Amniotic stem cell (primary cell): Measurements from ENCODE around the gene ACTR1A.
A peak's percentile ranks its signal among the peaks of the same experiment; 100 is the strongest.
"Not testable (repeated sequence)": the region's sequence is repeated elsewhere in the genome, so short reads cannot be mapped to it uniquely, and the experiment has no call there.

Experiments
- DNase-seq: peaks from one replicate; lab custom pipeline; 2025; lab: John Stamatoyannopoulos, UW

Gene ACTR1A

DNA sequence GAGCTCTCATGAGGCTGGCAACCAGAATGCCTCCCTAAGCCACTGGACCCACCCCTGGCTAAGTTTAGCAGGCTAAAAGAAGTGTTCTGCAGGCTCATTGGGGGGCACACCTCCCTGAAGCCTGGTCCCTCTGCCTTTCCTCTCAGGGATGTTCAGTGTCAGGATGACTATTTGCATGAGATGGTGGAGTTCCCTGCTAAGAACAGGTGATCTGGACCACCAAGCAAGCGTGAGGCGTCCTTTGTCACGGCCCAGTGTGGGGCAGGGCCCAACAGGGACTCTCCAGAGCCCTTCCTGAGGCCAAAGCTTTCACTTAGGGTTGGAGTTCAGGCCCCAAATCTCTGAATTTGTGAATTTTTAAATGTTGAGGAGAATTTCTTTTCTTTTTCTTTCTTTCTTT lies 13.2 kb upstream of the ACTR1A start:
- DNase-seq: no peak

DNA sequence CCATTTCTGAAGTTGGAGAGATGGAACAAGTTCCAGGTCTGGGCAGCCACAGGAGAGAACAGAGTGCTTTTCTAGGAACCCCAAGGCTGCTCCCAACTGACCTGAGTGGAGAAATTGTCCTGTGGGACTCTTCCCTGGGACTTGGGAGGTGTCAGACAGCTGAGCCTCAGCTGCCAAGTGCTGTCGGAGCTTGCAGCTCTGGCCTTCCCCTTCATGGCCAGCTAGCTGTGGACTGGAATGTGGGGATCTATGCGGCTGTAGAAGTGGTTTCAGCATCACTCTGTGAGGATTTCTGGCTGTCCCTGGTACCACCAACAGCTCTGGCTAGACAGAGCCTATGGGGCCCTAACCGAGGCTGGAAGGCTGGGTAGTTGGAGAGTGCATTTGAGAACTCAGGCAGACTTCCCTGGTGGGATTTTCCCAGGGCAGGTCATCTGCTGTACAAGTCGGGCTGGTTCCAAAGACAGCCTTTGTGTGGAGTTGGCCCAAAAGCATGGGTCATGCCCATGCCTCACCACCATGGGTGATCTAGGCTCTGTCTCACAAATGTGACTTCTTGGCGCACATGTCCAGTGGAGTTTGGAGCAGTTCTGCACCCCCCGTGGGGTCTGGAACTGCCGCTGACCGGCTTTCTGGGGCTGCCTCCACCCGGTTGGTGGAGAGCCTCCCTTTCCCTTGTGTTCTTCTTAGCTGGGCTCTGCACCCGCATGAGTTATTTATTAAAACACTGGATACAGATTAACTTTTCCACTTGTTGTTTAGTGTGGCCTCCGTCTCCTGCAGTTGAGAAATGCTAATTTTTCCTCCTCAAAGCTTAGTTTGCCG lies 12.2 kb upstream of the ACTR1A start:
- DNase-seq: no peak

DNA sequence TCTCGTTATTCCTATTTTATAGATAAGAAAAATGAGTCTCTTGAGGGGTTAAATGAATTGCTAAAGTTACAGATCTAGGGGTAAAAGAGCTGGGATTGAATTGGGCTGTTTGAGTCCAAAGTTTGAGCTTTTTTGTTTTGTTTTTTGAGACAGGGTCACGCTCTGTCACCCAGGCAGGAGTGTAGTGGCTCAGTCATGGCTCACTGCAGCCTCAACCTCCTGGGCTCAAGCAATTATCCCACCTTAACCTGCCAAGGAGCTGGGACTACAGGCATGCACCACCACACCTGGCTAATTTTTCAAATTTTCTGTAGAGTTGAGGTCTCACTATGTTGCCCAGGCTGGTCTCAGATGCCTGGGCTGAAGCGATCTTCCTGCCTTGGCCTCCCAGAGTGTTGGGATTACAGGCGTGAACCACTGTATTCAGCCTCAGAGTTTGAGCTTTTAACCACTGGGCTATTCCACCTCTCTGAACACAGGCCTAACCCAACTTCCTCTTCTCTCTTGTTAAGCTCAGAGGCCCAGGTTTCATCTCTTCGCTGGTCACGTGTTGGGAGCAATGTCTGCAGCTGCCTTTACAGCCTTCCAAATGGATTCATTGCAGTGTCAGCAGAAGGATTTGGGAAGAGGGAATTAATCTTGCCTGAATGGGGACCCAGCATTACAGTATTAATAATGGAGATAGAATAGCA lies 9.2 kb upstream of the ACTR1A start:
- DNase-seq: no peak

DNA sequence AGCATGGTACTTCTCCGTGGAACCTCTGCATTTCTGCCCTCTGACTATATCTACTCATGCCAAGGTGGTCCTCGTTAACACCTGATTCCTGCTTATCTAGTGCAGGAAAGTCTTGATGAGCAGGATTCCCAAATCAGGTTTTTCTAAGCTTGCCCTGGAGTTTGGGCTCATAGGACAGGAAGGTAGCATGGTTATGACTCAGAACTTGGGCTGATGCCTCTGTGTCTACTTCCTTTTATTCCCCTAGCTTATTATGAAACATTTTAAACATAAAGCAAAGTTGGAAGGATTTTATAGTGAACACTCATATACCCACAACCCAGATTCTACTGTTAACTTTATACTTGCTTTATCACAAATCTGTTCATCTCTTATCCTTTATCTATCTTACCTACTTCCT lies 6.9 kb upstream of the ACTR1A start:
- DNase-seq: no peak

DNA sequence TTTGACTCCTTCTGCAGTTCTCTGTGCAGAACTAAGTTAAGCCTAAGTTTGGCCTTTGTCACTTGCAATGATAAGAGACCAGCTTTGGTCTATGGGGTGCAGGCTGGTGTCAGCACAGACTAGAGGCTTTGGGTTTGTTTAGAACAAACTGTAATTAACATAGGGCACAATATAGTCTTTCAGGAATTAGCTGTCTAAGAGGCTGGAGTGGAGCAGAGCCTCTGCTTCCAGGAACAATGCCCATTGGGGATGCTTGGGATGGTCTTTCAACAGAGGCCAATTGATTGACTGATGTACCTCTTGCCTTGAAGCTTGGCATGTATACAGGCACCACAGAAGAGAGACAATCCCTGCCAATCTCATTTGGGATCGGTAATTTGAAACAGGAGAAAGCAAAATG lies 6.0 kb upstream of the ACTR1A start:
- DNase-seq: no peak

DNA sequence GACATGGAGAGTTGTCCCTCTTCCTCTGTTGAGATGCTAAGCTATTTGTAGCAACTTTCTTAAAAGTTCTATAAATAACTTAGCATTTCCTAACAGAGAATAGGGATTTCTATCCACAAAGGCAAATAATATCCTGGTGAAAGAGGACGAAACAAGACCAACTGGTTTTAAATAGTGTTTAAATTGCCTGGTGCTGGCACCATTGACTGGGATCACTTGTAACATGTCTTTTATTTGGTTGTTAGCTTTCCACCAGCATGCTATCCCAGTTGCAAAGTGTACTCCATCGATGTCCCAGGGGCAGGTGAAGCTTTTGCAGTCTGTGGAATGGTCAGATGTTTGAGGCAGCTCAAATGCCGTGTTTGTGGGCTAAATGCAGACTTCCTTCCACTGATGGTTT lies 5.0 kb upstream of the ACTR1A start:
- DNase-seq: no peak

DNA sequence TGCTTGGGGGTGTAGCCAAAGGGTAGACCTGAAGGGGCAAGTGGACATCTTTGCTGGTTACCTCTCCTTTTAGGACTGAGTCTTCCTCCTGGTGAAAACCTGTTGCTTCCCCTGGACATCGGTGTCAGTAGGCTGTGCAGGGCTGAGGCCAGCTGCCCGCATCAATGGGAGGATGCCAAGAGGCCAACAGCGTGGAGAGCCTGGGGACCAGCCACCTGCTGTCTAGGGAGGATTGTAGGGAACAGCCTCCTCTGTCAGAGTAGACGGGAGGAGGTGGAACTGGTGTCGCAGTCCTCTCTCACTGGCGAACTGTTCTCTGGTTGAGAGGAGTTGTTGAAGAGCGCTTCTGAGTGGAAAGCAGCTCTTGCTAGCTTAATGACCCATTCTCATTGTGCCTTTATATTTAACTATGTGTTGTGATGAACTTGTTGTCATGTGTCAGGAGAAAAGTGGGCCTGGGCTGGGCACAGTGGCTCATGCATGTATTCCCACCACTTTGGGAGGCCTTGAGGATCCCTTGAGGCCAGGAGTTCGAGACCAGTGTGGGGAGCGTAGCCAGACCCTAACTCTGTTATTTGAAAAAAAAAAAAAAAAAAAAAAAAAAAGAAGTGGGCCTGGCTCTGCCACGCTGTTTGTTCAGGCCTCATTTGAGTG lies 3.1 kb upstream of the ACTR1A start:
- no peak for DNase-seq

DNA sequence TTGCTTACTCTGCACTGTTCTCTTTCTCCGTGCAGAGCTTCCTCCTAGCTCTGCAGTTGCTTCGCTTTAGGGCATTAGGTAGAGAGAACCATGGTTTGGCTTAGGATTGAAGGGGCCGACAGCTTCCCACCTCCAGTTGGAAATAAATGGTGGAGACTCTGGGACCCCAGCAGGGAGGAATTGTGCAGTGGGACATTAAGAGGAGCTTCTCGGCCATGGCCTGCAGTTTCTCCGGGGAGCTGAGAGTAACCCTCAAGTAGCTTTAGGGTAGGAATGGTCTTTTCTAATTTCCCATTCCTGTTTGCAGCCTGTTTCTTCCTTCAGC lies 2.4 kb upstream of the ACTR1A start:
- DNase-seq: no peak

DNA sequence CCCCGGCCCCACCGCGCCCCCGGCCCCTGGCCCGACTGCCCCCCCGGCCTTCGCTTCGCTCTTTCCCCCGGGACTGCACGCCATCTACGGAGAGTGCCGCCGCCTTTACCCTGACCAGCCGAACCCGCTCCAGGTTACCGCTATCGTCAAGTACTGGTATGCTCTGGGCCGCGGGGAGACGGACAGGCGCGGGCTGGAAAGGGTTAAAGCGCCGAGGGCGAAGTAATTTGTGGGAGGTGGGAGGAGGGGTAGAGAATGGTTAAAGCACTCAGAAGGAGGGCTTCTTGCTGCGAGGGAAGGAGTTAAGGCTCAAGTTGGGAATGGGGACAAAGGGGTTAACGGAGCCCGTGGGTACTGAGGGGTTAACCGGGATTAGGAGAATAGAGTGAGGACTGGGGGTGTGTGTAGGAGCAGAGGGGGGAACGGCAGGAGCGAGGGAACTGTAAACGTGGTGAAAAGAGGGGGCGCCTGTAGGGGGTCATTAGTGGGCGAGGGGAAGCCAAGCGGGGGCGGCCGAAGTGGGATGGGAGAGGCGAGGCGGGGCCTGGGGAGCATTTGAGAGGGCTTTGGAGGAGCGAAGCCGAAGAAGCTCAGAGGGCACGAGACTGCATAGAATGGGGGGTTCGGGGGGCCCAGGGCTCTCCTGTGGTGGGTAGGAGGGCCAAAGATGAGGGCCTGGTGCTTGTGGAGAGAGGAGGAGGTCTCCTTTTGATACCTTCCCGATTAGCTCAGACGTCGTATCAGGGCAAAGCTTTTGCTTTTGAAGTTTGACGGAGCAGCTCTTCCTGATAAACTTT lies 1.9 kb upstream of the ACTR1A start:
- DNase-seq: peak; percentile 38

DNA sequence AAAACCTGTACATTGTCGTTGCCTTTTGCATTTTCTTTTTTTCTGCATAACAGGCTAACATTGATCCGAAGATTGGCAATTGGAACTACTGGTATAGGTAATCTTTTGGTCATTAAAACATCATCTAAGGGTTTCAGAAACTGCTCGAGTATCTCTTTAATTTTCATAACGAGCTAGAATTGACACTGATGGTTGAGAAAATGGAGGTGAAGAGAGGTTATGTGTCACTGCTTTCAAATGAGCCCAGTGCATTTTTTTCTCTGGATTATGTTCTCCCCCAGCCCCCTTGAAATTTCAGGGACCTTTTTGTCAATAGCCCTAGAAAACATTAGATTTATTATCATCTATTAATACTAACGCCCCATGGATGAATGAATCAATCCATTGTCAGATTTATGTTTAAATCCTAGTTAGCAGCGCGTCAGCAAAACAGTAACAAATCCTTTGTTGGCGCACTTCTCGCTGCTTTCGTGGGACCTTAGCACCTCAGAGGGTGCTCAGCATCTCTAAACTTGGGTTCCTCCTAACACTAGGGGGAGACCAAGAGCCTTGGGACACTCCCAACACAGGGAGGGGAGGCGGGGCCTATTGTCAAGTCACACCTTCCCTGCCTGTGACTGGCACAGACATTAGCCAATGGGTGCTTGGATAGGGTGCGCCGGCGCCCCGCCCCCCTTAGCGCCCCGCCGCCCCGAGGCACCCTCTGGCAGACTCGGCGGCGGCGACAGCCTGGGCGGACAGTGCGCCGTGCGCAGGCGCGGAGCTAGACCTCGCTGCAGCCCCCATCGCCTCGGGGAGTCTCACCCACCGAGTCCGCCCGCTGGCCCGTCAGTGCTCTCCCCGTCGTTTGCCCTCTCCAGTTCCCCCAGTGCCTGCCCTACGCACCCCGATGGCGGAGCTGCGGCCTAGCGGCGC lies 1.0 kb upstream of the ACTR1A start, which contains the start of gene SUFU:
Gene SUFU, plus strand, starts transcription at position 709 of the 915 bp plus-strand sequence. Its CDS starts 181 bp downstream, at position 890.
- DNase-seq: peak; percentile 99

DNA sequence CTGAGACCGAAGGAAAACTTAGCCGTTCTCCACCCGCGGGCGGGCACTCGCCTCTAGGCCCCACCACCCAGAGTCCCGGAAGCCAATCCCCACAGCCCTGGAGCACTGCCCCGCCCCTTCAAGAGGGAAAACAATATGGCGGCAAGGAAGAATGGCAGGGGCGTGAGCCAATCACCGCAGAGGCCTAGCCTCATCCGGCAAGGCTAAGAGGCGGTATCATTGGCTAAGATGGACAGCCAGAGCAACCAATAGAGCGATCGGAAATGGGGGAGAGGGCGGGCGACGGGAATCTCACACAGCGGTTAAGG lies 529 bp downstream of the ACTR1A start:
- DNase-seq: peak; percentile 98

DNA sequence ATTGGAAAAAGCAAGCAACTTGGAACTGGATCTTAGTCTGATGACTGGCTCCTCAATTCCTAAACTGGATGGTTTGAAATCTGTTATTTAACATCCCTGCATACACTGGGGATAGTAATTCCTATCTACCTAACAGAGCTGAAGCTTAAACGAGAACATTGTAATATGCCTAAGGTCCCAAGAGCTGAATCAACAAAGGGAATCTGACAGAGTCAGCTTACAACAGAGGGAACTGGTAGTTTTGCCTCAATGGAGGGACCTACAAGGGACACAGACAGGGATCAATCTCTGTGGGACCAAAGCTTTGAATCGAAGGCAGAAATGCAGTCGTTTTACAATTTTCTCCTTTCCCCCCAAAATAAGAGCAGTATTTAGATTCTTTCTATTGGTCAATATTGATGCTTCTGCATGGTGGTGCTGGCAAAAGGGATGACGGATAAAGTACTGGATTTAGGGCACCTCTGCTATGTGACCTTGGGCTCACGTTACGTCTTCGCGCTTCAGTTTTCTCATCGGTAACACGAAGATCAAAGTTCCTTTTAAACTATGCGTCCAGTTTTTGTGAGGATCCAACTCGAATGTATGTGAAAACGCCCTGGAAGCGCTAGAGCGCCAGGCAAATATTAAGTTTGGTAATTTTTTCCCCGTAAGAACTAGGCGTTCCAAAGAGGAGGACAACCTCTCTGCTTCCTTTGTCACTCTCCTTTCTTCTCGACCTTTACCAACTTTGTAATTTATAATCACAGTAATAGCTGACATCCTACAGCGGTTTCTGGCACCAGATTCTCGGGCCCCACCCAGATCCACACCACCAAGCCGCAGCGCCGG lies 1.1 kb downstream of the ACTR1A start:
- DNase-seq: no peak

DNA sequence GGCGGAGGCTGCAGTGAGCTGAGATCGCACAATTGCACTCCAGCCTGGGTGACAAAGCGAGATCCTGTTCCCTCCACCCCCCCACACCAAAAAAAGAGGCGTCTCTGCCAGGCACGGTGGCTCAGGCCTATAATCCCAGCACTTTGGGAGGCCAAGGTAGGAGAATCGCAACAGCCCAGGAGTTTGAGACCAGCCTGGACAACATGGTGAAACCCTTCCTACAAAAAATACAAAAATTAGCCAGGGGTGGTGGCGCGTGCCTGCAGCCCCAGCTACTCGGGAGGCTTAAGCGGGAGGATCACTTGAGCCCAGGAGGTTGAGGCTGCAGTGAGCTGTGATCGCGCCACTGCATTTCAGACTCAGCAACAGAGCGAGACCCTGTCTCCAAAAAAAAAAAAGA lies 1.8 kb downstream of the ACTR1A start:
- DNase-seq: not testable (repeated sequence)

DNA sequence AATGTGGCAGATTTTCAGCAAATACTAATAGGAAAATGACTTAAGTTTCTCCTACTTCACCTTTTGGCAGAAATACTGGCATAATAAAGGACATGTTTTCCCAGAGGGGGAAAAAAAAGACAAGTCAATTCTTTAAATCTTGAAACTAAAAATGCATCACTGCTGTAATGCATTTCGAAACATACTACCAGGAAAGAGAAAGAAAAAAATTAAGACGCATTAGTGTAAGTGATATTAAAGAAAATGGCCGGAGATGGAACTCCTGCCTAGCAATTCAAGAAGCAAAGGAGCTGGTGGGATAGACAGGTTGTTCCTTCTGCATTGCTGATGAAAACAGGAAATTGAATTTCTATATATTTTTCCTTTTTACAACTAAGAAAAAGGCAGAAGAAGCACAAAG lies 3.2 kb downstream of the ACTR1A start:
- no peak for DNase-seq

DNA sequence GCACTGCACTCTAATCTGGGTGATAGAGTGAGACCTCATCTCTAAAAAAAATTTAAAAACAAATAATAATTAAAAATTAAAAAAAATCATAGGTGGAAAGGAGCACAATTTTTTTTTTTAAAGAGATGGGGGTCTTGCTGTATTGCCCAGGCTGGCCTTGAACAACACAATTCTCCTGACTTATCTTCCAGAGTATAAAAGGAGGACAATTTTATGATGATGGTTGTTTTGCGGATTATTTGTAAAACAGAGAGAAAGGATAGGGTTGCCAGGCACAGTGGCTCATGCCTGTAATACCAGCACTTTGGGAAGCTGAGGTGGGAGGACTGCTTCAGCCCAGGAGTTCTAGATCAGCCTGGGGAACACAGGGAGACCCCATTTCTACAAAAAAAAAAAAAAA lies 5.0 kb downstream of the ACTR1A start:
- DNase-seq: no peak

DNA sequence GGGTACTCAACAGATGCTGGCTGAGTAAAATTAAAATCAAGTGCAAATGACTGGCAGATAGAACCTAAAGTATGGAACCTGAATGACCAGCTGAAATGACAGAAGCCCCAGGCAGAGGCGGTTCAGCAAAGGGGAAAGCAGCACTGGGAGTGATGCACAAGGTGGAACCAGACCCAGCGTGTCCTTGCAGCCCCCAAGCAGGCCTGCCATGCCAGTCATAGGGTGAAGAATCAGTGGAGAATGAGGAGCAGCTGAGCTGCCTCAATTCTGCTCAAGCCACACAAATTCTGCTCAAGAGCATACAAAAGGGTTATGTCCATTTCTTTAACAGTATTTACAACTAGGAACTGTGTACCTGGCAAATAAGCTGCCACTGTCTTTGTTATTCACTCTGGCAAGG lies 8.7 kb downstream of the ACTR1A start:
- no peak for DNase-seq

DNA sequence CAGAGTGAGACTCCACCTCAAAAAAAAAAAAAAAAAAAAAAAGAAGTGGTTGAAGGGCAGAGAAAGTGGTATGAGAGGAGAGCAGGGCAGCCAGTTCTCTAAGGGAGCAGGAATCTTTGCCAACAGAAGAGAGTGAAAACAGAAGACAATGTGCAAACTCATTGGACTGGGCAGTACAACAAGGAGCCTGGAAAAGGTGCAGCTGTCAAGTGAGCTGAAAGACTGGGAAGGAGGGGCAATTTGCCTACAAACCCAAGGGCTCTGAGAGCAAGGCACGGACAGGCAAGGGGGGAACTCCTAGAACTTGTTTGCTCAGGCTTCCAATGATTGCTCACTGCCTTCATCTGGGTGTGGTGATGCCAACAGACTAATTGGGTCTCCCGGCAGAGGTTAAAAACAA lies 9.5 kb downstream of the ACTR1A start:
- no peak for DNase-seq

DNA sequence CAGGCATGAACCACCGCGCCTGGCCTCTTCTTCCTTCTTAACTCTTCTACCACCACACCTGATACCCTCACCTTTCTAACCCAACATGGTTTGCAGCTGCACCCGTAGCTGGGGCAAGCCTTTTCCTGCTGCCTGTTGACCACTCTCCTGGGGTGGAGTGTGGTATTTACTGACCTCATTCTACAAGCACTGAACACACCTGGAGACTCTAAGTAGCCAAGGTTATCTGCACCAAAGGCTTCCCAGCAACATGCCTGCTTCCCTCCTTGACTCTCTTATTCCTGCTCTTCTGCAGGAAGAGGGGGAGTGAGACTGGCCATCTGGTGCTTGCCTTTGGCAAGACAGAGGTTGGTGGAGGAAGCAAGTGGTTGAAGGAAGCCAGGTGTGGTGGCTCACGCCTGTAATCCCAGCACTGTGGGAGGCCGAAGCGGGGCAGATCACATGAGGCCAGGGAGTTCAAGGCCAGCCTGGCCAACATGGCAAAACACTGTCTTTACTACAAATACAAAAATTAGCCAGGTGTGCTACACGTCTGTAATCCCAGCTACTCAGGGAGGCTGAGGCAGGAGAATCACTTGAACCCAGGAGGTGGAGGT lies 10.1 kb downstream of the ACTR1A start:
- no peak for DNase-seq

DNA sequence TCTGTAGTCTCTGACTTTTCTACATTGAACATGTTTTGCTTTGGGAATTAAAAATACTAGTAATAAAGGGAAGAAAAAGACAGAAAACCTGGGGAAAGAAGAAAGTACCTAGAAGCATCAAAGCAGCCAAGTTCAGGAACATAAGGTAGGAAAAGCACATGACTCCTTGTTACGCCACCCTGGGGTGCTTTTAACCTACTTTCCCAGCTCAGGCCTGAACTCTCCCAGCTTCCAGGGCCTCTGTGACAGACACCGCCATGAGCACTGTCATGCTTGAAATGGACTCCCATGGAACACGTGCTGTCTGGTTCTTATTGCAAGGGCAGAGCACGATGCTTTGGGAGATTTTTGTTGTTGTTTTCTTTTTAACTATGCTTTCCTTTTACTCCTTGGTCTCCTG lies 11.4 kb downstream of the ACTR1A start:
- DNase-seq: no peak

DNA sequence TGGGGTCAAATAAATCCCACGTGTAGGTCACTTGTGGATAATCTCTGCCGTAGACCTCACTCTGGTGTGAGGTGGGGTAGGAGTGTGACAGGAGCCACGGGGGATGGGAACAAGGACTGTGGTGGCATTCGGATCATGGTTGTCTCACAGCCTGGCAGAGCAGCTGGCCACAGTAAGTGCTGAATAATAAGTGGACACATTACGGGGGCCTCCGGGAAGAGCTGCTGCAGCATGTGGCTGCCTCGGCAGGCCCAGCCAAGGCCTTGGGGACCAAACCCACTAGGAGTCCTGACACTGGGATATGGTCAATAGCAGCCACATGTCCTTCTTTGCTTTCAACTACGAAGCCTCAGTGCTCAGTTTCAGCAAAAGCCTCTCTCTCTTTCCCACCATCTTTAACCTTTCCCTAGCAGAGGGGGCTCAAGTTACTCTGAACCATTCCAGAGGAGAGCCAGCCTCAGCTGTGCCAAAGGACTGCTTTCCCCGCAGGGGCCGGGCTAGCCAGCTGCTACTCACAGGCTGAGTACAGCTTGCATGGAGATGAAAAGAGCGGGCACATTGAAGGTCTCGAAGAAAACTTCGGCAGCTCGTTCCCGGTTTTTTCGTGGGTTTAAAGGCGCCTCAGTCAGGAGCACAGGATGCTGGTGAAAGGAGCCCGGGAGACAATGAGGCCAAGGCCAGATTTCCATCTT lies 17.3 kb downstream of the ACTR1A start:
- DNase-seq: no peak
